GM21576 (cell line): Measurements from ENCODE around the gene CCDC188.
A peak's percentile ranks its signal among the peaks of the same experiment; 100 is the strongest.

ENCODE experiments used
- ATAC-seq: cut with Tn5 transposase; IDR thresholded peaks from one replicate; pipeline ENCODE4 v1.9.1; 2021; ENCODE audit warnings: mild to moderate bottlenecking, moderate library complexity; ENCODE audit not compliant: unreplicated experiment

Gene CCDC188

GRCh38 chr22:20123366-20124082 lies 27.3 kb downstream of the CCDC188 start:
- no peak for ATAC-seq

DNA sequence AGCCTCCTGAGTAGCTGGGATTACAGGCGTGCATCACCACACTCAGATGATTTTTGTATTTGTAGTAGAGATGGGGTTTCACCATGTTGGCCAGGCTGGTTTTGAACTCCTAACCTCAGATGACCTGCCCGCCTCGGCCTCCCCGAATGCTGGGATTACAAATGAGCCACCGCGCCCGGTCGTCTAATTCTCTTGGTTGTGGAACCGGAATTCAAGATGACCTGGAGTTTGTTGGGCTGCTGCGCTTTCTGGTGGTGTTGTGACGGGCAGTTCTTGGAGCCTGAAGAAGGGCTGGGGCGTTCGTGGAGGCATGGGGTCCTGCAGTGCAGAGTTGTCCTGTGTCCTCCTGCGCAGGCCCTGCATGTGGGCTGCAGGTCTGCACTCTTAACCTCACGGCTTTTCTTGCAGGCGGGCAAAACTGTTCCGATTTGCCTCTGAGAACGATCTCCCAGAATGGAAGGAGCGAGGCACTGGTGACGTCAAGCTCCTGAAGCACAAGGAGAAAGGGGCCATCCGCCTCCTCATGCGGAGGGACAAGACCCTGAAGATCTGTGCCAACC lies 28.9 kb downstream of the CCDC188 start:
- ATAC-seq = no peak

GRCh38 chr22:20118300-20119020 lies 32.4 kb downstream of the CCDC188 start:
- ATAC-seq = no peak

- peak; percentile 17 for ATAC-seq
Observed at GRCh38 chr22:20117633-20118299, 33.1 kb downstream of the CCDC188 start.

DNA sequence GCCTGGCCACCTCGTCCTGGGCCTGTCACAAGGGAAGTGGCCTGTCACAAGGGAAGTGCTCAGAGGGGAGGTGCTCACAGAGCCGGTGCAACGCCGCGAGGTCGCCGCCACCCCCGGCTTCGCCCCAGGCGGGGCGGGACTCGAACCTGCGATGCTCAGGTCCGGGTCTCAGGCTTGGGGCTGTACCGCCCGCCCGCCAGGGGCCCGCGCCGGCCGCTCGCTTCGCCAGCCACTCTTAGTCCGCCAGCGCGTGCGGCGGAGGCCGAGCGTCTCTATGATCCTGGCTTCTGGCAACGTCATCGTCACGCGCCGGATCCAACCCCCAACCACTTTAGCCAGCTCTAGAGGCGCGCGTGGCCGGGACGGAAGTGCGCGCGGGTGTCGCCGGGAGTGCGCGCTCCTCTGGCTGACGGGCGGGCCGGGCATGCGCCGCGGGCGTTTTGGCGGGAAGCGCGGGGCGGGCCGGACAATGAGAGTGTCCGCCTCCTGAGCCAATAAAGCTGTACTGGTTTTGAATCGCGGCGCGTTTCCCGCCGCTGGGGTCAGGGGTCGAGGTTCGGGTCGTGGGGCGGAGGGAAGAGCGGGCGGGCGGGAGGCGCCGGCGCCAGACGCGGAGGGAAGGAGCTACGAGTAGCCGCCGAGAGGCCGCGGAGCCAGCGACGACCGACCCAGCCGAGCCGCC lies 33.8 kb downstream of the CCDC188 start, which contains the start of gene TRMT2A:
TRMT2A (minus strand) TSS at position 276 of the 682 bp plus-strand sequence. CDS start 320 bp downstream, outside the sequence.
- peak; percentile 71 for ATAC-seq

DNA sequence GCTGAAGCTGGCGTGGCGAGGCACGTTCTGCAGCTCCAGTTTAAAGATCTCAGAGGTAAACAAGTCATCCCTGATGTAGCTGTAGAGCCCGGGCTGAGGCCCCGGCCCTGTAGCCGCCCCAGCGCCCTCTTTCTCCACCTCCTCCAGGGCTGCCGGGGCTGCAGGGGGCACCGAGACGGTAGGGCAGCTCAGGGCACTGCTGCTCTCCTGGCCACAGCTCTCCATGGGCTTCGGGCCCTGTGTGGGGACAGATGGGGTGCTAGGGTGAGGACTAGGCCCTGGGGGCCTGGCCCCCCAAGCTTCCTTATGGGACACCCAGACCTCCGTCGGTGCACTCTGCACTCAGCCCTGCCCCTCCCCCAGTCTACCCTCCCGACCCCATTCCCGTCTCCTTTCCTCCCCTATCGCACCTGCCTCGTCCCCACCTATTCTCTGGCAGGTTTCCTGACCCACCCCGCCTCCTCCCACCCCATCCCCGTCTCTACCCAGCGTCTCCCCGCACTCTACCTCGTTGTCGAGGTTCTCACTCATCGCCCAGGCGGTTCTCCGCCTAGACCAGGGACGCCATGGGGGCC lies 34.4 kb downstream of the CCDC188 start:
- no peak for ATAC-seq

DNA sequence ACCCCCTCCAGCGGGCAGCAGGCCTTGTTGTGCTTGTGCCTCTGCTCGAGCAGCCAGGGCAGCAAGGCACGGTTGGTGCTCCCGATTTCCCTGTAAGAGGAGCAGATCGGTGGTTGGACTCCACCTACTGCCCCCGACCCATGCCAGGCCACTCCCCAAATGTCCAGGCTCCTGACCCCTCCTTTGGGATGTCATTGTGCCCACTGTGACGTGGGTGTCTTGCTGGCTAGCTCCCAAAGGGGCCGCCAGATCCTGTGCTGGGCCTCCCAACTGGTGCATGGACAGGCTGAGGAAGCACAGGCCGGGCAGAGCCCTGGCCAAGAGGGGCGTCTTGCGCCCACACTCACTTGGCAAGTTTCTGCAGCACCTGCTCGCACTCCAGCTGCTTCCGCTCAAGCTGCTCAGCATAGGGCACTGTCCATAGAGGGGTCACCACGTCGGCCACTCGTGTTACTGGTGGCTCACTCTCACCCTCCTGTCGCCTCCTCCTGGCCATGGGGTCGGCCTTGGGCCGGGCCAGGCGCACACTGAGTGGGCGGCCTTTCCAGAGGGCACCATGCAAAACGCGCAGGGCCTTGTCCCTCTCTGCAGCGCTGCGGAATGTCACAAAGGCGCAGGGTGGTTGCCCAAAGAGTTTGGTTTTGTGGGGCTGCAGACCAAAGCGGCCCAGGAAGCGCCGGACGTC lies 35.0 kb downstream of the CCDC188 start, which contains the start of gene RANBP1:
RANBP1 (plus strand) TSS at position 414 of the 685 bp plus-strand sequence; CDS start at position 495, 81 bp downstream.
- ATAC-seq = no peak

DNA sequence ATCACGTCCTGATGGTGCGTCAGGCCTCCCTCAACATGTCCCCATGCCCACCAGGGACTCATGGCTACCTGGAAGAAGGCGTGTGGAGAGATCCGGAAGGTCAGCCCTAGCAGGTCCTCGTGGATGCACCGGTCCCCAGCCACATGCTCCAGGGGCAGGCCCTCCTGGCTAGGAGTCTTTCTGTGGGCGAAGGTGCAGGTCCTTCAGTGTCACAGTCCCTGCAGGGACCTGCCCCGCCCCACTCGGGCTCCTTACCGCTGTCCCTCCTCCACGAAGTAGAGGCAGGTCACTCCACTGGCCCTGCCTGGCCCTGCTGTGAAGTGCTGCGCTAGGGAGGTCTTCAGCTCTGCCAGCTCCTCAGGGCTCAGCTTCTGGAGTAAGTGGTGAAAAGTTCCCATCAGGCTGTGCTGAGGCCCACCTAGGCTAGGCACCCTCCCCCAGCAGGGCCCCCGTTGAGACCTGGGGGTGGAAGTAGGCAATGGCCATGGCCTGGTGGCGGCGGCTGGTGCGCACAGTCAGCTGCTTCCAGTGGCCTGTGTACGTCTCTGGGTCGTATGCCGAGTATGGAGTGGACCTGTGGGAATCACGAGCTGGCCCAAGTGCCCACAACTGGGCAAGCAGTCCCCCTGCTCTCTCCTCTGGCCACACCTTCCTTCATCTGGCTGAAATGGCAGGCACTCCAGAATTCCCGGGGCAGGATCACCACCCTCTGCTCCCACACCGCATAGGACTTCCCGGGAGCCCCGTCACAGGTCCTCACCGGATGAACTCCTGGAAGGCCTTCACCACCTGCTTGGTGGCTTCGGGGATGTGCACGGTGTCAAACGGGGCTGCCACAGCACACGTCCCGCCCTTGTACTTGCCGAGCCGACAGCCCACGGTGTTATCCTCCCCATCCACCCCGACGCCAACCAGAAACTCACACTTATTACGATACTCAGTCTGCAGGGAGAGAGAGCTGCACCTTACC lies 36.1 kb downstream of the CCDC188 start:
- no peak for ATAC-seq

- ATAC-seq = no peak
Observed at GRCh38 chr22:20113551-20114310, 37.1 kb downstream of the CCDC188 start.

- ATAC-seq = no peak
Observed at GRCh38 chr22:20112623-20113511, 38.0 kb downstream of the CCDC188 start.

GRCh38 chr22:20111689-20112622 lies 38.9 kb downstream of the CCDC188 start:
- no peak for ATAC-seq

DNA sequence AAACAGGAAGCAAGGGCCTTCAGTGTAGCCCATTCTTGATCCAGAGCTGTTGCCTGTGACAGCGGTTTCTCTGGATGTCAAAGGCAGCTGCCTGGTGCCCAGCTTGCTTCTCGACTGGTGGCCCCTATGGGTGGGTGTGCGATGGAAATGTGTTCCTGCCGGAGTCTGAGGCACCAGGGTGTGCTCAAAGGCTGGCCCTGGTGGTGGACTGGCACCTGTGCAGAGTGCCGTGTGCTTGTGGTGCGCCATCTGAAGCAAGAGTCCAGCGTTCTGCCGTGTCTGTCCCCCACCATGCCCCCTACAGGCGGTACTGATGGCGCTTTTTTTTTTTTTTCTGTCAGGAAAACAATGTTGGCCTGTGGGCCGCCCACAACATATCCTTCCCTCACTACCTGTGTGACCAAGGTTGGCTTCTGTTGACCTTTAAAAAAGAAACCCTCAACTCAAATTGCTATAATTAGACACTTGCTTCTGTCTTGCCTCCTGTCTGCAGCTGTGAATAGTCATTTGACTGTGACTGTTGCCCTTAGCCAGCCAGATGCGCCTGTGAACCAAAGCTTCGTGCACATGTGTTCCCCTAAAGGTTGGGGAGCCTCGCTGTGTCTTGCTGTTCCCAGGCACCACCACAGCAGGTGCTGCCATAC lies 39.7 kb downstream of the CCDC188 start:
- no peak for ATAC-seq

DNA sequence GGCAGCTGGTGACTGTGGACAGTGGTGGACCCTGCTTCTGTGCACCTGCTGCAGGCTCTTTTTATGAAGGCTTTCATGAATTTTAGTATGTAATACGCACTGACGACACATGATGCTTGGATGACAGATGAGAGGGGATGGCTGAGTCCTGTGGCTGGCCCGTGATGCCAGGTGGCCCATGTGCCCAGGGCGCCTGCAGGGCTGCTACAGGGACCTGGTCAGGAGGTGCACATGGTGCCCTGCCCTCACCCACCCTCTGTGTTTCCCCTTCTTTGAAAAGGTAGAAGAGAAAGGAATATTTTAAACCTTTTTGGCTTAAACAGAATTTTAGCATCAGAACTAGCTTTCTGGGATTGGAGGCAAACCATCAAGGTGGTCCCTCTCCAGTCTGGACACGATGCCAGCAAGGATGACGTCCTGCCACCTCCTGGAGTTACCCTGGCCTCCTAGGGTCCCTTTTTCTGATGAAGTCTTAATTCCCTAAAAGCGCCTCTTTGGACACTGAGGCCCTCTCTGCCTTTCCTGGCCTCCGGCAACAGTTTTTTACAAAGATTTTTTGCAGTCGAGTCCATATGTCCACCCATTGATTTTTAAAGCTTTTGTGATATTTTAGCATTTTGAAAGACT lies 40.4 kb downstream of the CCDC188 start:
- ATAC-seq = no peak

DNA sequence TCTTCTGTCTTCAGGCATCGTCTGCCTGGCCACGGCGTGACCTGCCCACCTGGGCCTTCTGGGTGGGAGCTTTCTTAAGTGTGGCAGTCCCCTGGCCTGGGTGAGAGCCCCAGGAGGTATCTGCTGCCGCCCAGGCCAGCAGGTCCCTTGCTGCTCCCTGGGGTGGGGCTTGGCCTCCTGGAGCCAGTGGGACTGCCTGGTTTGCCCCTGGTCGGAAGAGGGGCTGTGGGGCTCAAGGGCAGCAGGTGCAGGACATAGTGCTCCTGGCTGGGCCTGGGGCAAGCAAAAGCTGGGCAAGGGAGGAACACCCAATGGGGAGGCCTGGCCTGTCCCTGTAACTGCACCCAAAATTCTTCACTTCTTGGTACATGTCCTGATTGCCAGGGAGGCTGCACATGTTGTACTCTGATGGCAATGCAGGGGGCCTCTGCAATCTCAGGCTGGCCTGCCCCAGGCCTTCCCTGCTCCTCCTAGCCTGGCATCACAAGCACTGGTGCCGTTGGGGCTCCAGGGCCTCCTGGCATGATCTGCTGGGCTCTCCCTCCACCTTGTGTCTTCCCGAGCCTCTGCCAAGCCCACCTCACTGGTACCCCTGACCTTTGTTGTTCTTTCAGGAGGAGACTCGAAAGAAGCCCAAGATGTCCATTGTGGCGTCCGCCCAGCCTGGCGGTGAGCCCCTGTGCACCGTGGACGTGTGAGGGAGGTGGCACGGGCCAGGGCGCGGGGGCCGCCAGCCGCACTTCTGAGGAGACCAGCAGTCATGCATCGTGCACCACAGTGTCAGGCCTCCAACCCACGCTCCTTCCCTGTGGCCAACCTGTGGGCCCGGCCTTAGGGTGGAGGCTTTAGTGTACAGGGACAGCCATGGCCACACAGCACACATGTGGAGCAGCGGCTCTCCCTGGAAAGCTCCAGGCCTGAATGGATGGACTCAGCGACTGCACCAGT lies 41.2 kb downstream of the CCDC188 start:
- ATAC-seq = no peak
